Measurements from ENCODE around the gene DCUN1D5. TPM values are rescaled to one million over a fixed set of nuclear protein-coding genes. Genes with fewer than 3 reads are reported as not detected.

DCUN1D5 gene
- total and polyA plus RNA-seq, 4 donors, result 12.0 to 17.7 (median 15.1) TPM

DNA sequence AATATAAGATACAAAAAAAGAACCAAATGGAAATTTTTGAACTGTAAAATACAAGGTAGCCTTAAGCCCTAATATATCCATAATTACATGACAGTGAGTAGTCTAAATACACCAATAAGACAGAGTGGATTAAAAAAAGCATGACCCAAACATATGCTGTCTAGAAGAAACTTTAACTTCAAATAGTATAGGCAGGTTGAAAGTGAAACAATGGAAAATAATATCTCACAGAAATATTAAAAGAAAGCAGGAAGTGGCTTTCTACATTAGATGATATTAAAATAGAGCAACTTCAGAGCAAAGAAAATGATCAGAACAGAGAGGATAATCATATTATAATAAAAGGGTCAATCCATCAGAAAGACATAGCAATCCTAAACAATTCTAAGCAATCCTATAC, 21.8 kb downstream of the DCUN1D5 start:
- peaks cover 0 to 7% (median 1%) of the 10 kb centered on the region in 4 donors for H3K4me1 ChIP-seq (ENCODE audit: control insufficient read depth in 4 of 4, insufficient read depth in 4 of 4, low read length in 3 of 4)
- H3K27ac ChIP-seq (ENCODE audit: low read depth in 1 of 2, low read length in 2 of 2), result no peak overlapping the region
- H3K9ac ChIP-seq (ENCODE audit: low read depth in 1 of 2, low read length in 2 of 2), result no peak overlapping the region
- TF ChIP-seq, protein P1, sequence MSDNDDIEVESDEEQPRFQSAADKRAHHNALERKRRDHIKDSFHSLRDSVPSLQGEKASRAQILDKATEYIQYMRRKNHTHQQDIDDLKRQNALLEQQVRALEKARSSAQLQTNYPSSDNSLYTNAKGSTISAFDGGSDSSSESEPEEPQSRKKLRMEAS (IDR thresholded peaks at IDR 0.05), result no peak
- no peak for TF ChIP-seq JUND (IDR thresholded peaks at IDR 0.05)
- TF ChIP-seq EGR1 (IDR thresholded peaks at IDR 0.05; ENCODE audit: low read depth in 2 of 2), result no peak
- TF ChIP-seq, protein P2, sequence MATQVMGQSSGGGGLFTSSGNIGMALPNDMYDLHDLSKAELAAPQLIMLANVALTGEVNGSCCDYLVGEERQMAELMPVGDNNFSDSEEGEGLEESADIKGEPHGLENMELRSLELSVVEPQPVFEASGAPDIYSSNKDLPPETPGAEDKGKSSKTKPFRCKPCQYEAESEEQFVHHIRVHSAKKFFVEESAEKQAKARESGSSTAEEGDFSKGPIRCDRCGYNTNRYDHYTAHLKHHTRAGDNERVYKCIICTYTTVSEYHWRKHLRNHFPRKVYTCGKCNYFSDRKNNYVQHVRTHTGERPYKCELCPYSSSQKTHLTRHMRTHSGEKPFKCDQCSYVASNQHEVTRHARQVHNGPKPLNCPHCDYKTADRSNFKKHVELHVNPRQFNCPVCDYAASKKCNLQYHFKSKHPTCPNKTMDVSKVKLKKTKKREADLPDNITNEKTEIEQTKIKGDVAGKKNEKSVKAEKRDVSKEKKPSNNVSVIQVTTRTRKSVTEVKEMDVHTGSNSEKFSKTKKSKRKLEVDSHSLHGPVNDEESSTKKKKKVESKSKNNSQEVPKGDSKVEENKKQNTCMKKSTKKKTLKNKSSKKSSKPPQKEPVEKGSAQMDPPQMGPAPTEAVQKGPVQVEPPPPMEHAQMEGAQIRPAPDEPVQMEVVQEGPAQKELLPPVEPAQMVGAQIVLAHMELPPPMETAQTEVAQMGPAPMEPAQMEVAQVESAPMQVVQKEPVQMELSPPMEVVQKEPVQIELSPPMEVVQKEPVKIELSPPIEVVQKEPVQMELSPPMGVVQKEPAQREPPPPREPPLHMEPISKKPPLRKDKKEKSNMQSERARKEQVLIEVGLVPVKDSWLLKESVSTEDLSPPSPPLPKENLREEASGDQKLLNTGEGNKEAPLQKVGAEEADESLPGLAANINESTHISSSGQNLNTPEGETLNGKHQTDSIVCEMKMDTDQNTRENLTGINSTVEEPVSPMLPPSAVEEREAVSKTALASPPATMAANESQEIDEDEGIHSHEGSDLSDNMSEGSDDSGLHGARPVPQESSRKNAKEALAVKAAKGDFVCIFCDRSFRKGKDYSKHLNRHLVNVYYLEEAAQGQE (IDR thresholded peaks at IDR 0.05), result no peak
- no peak for TF ChIP-seq HNF4A (conservative IDR thresholded peaks at IDR 0.05)
- TF ChIP-seq FOXA2 (IDR thresholded peaks at IDR 0.05), result no peak
- TF ChIP-seq, protein P3, sequence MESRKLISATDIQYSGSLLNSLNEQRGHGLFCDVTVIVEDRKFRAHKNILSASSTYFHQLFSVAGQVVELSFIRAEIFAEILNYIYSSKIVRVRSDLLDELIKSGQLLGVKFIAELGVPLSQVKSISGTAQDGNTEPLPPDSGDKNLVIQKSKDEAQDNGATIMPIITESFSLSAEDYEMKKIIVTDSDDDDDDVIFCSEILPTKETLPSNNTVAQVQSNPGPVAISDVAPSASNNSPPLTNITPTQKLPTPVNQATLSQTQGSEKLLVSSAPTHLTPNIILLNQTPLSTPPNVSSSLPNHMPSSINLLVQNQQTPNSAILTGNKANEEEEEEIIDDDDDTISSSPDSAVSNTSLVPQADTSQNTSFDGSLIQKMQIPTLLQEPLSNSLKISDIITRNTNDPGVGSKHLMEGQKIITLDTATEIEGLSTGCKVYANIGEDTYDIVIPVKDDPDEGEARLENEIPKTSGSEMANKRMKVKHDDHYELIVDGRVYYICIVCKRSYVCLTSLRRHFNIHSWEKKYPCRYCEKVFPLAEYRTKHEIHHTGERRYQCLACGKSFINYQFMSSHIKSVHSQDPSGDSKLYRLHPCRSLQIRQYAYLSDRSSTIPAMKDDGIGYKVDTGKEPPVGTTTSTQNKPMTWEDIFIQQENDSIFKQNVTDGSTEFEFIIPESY (IDR thresholded peaks at IDR 0.05), result no peak
- TF ChIP-seq RXRA (IDR thresholded peaks at IDR 0.05), result no peak
- TF ChIP-seq RAD21 (IDR thresholded peaks at IDR 0.05), result no peak
- TF ChIP-seq, protein P4, sequence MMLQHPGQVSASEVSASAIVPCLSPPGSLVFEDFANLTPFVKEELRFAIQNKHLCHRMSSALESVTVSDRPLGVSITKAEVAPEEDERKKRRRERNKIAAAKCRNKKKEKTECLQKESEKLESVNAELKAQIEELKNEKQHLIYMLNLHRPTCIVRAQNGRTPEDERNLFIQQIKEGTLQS (IDR thresholded peaks at IDR 0.05), result no peak
- TF ChIP-seq NR2F2 (IDR thresholded peaks at IDR 0.05), result no peak
- TF ChIP-seq SP1 (IDR thresholded peaks at IDR 0.05), result no peak
- no peak for TF ChIP-seq FOXA1 (IDR thresholded peaks at IDR 0.05)
- no peak for TF ChIP-seq YY1 (IDR thresholded peaks at IDR 0.05)
- TF ChIP-seq GABPA (IDR thresholded peaks at IDR 0.05 in 1 of 2, conservative IDR thresholded peaks at IDR 0.05 in 1 of 2), result no peak
- no peaks in the 10 kb centered on the region for H3K9me3 ChIP-seq (ENCODE audit: control insufficient read depth in 4 of 4, low read length in 3 of 4)
- DNase-seq (ENCODE audit: low spot score), result no peak
- no peak overlapping the region for H3K4me3 ChIP-seq (ENCODE audit: low read depth in 1 of 3, low read length in 3 of 3)
- no peaks in the 10 kb centered on the region for H3K27me3 ChIP-seq (ENCODE audit: control insufficient read depth in 4 of 4, insufficient read depth in 4 of 4, low read length in 3 of 4)
- peaks cover 0 to 4% (median 1%) of the 10 kb centered on the region in 4 donors for H3K36me3 ChIP-seq (ENCODE audit: control insufficient read depth in 4 of 4, insufficient read depth in 3 of 4, low read depth in 1 of 4, low read length in 3 of 4)

DNA sequence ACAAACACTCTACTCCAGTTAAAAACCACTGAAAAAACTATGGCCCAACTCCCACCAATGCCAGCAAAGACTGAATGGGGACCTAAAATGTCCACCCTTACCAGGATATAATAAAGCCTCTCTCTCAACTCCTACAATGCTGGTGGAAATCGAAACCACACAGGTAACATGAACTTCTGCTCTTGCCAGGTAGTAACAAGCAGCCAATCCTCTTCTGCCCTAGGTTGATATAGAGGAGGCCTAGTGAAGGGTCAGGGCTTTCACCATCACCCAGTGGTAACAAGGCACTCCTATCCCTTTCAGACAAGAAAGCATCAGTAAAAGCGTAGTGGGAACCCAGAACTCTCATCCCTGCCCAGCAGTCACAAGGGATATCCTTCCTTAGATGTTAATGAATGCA, 22.6 kb downstream of the DCUN1D5 start:
- Histone ChIP-seq H3K27ac (ENCODE audit: low read depth in 1 of 2, low read length in 2 of 2) (no peak overlapping the region), H3K4me1 (ENCODE audit: control insufficient read depth in 4 of 4, insufficient read depth in 4 of 4, low read length in 3 of 4) (peaks cover 0 to 7% (median 1%) of the 10 kb centered on the region in 4 donors), H3K9me3 (ENCODE audit: control insufficient read depth in 4 of 4, low read length in 3 of 4) (no peaks in the 10 kb centered on the region), H3K9ac (ENCODE audit: low read depth in 1 of 2, low read length in 2 of 2) (no peak overlapping the region), H3K4me3 (ENCODE audit: low read depth in 1 of 3, low read length in 3 of 3) (no peak overlapping the region), H3K36me3 (ENCODE audit: control insufficient read depth in 4 of 4, insufficient read depth in 3 of 4, low read depth in 1 of 4, low read length in 3 of 4) (peaks cover 0 to 4% (median 1%) of the 10 kb centered on the region in 4 donors), H3K27me3 (ENCODE audit: control insufficient read depth in 4 of 4, insufficient read depth in 4 of 4, low read length in 3 of 4) (no peaks in the 10 kb centered on the region)
- 82% methylated on average over 2 of the region's 2 CpGs for WGBS
- no peak for TF ChIP-seq SP1 (IDR thresholded peaks at IDR 0.05)
- no peak for TF ChIP-seq JUND (IDR thresholded peaks at IDR 0.05)
- no peak for TF ChIP-seq FOXA1 (IDR thresholded peaks at IDR 0.05)
- no peak for TF ChIP-seq FOXA2 (IDR thresholded peaks at IDR 0.05)
- TF ChIP-seq NR2F2 (IDR thresholded peaks at IDR 0.05), result no peak
- no peak for TF ChIP-seq TAF1 (conservative IDR thresholded peaks at IDR 0.05)
- TF ChIP-seq EGR1 (IDR thresholded peaks at IDR 0.05; ENCODE audit: low read depth in 2 of 2), result no peak
- TF ChIP-seq, protein P1 (IDR thresholded peaks at IDR 0.05), result no peak
- no peak for TF ChIP-seq RAD21 (IDR thresholded peaks at IDR 0.05)
- TF ChIP-seq HNF4G (IDR thresholded peaks at IDR 0.05), result no peak
- TF ChIP-seq HNF4A (conservative IDR thresholded peaks at IDR 0.05), result no peak
- TF ChIP-seq, protein P5, sequence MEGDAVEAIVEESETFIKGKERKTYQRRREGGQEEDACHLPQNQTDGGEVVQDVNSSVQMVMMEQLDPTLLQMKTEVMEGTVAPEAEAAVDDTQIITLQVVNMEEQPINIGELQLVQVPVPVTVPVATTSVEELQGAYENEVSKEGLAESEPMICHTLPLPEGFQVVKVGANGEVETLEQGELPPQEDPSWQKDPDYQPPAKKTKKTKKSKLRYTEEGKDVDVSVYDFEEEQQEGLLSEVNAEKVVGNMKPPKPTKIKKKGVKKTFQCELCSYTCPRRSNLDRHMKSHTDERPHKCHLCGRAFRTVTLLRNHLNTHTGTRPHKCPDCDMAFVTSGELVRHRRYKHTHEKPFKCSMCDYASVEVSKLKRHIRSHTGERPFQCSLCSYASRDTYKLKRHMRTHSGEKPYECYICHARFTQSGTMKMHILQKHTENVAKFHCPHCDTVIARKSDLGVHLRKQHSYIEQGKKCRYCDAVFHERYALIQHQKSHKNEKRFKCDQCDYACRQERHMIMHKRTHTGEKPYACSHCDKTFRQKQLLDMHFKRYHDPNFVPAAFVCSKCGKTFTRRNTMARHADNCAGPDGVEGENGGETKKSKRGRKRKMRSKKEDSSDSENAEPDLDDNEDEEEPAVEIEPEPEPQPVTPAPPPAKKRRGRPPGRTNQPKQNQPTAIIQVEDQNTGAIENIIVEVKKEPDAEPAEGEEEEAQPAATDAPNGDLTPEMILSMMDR (IDR thresholded peaks at IDR 0.05; ENCODE audit: low read depth, low read length, missing input control), result no peak
- TF ChIP-seq, protein P3 (IDR thresholded peaks at IDR 0.05), result no peak
- DNase-seq (ENCODE audit: low spot score), result no peak
